UCSD-AML1 (cell line): ENCODE measurements around the gene MOV10L1.
"Not testable (repeated sequence)": the region's sequence is repeated elsewhere in the genome, so short reads cannot be mapped to it uniquely, and the experiment has no call there.

Experiments
- DNase-seq: peaks from one replicate; lab custom pipeline; 2025; ENCODE audit not compliant: unreplicated experiment; lab: John Stamatoyannopoulos, UW

Gene MOV10L1

GRCh38 chr22:50131894-50132293 lies 42.1 kb downstream of the MOV10L1 start:
- DNase-seq = no peak

- DNase-seq = no peak
Measured at GRCh38 chr22:50134481-50134880, 44.7 kb downstream of the MOV10L1 start.

DNA sequence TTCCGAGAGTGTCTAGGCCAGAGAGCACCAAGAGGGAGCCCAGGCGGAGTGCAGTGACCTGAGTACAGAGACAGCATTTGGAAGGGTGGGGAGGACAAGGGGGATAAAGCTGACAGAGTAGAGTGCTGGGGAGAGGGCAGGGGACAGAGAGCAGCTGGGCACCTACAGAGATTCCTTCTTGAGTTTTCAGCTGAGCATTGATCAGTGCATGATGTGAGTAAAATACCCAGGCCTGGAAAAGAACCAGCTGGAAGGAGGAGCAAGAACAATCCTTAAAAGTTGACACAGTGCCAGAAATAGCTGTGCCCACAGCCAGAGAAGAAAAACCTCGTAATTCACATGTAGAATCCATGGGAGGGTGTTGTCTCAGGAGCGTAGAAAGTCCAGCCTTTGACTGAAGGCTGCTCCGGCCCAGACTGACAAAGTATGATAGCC lies 46.8 kb downstream of the MOV10L1 start:
- DNase-seq = no peak

- DNase-seq = not testable (repeated sequence)
Measured at GRCh38 chr22:50137277-50137676, 47.5 kb downstream of the MOV10L1 start.

DNA sequence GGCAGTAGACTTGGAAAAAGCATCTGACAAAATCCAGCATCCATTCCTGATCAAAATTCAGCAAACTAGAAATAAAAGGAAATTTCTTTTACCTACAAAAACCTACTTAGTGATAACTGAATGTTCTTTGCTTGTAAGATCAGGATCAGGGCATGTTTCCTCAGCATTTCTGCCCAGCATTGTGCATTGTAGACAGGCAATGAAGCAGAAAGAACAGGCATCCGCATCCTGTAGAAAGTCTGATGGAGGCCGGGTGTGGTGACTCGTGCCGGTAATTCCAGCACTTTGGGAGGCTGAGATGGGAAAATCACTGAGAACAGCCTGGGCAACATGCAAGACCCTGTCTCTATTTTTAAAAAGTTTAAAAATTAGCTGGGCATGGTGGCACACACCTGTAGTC lies 48.2 kb downstream of the MOV10L1 start:
- DNase-seq = no peak

DNA sequence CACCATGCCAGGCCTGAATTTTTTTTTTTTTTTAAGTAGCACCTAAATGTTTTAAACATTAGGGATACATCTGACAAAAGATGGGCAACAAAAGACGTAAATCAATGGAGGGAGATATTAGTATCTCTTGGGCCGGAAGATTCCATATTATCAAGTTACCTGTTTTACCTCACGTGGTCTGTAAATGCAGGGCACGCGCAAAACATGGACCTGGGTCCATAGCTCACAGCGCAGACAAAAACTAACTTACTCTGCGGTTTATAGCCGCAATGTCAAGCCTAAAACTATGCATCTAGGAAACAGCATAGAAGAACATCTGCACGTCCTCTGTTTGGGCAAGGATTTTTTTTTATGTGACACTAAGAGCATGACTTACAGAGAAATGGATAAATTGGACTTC lies 49.2 kb downstream of the MOV10L1 start:
- DNase-seq = no peak

GRCh38 chr22:50139843-50140415 lies 50.1 kb downstream of the MOV10L1 start:
- DNase-seq = no peak

DNA sequence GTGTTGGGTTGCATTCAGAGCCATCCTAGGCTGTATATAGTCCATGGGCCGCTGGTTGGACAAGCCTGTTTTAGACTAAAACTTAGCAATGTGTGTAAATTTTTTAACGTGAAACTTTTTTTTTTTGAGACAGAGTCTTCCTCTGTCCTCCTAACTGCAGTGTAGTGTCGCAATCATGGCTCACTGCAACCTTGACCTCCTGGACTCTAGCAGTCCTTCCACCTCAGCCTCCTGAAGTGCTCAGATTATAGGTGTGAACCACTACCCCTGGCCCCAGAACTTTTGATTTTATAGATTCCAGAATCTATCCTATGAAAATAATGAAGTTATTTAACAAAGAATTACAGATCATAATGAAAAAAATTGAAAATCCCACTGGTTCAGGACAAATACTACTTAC lies 50.8 kb downstream of the MOV10L1 start:
- DNase-seq = no peak

- DNase-seq = no peak
Measured at GRCh38 chr22:50141462-50141861, 51.7 kb downstream of the MOV10L1 start.

GRCh38 chr22:50141891-50142363 lies 52.1 kb downstream of the MOV10L1 start:
- DNase-seq = no peak

- no peak for DNase-seq
Measured at GRCh38 chr22:50143096-50143495, 53.3 kb downstream of the MOV10L1 start.

DNA sequence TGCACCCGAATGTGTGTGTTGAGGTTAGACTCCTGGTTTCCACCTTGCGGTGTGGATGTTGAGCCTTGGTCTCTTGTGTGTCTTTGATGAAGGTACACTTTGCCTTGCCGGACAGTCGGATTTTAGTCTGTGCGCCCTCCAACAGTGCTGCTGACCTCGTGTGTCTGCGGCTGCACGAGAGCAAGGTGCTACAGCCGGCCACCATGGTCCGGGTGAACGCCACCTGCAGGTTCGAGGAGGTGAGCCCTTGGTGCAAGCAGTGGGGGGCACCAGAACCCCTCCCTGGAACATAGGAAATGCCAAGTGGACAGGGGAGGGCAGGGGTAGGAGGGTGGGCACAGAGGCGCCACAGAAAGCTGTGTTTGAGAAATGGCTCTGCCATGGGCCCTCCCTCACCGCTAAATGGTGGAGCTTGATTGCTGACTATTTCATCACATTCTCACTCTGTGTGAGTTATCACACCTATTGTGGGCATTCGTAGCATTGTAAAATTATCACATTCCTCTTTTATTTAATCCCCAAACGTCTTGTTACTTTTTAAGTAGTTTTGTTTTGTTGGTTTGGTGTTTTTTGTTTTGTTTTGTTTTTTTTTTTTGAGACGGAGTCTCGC lies 54.3 kb downstream of the MOV10L1 start:
- no peak for DNase-seq

DNA sequence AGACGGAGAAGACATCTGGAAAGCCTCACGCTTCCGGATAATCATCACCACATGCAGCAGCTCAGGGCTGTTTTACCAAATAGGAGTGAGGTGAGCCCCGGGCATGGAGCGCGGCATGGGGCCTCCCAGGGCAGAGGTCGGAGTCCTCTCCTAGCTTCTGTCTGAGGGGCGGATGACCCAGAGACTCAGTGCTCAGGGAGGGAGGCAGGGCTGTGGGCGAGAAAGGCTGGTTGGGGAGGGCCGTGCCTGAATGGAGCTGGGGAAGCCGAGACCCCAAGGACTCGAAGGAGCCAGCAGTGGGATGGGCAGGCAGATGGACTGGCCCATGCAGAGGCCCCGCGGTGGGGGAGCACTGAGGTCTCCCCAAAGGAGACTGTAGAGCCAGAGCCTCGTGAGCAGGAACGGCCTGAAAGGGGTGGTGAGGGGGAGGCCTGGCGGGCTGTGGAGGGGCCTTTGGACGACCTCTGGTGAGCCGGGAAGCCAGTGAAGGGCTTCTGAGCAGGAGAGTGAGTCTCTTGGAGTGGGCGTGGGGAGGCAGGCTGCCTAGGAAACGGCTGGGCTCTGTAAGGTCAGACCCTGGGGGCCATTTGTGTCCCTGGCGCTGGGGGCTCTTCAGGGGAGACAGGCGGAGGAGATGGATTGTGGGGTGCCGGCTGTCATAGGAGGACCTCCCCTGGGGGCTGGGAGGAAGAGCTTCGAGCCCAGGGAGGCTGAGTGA lies 56.1 kb downstream of the MOV10L1 start:
- DNase-seq = no peak

DNA sequence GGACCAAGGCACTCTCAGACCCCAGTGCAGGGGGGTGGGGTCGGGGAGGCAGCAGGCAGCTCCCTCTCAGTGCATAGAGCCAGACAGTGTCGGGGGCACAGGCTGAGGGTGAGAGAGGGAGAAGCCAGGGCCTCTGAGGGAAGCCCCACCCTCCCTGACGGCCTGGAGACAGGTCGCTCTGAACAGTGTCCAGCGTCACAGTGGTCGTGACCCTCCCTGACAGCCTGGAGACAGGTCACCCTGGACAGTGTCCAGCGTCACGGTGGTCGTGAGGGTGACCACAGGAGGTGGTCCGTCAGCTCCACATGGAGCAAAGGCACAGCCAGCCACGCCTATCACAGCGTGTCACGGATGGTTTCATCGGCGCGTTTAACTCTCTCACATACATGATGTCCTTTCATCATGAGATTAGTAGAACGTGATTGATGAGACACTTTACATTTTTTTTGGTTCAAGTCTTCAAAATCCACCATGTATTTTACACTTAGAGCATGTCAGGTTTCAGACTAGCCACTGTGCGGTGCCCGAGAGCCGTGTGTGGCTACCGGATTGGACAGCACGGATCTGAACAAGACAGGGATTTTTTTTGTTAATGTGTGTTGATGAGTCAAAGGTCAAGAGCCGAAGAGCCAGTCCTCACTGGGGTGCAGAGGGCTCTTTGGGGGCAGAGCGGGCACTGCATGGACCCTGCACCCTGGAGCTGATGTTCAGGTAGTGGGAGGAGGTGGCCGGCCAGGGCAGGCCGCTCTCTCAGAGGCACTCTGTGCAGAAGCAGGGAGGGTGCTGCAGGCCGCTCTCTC lies 56.8 kb downstream of the MOV10L1 start:
- DNase-seq = no peak

- not testable (repeated sequence) for DNase-seq
Measured at GRCh38 chr22:50147258-50148165, 57.7 kb downstream of the MOV10L1 start.

- DNase-seq = no peak
Measured at GRCh38 chr22:50148166-50148500, 58.3 kb downstream of the MOV10L1 start.

GRCh38 chr22:50148991-50149721 lies 59.4 kb downstream of the MOV10L1 start:
- DNase-seq = peak; percentile 74

GRCh38 chr22:50150161-50151129 lies 60.6 kb downstream of the MOV10L1 start:
- DNase-seq = no peak
